HG03039 (cell line): ENCODE results near the gene CLASP1.
"Not testable (repeated sequence)": the region's sequence is repeated elsewhere in the genome, so short reads cannot be mapped to it uniquely, and the experiment has no call there.

Experiments used
- ATAC-seq: cut with Tn5 transposase; IDR thresholded peaks from one replicate; pipeline ENCODE4 v1.9.1; 2021; ENCODE audit warnings: mild to moderate bottlenecking, moderate library complexity; ENCODE audit not compliant: unreplicated experiment

Gene CLASP1

GRCh38 chr2:121298476-121298875 lies 350.8 kb downstream of the CLASP1 start:
- ATAC-seq, result no peak

DNA sequence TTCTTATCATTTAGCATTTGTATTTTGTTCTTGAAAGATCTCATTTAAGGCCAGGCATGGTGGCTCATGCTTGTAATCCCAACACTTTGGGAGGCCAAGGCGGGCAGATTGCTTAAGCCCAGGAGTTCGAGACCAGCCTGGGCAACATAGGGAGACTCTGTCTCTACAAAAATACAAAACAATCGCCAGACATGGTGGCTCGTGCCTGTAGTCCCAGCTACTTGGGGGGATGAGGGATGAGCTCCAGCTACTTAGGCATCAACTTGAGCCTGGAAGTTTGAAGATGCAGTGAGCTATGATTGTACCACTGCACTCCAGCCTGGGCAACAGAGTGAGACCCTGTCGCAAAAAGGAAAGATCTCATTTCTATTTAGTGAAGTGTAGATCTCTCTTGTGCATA lies 351.4 kb downstream of the CLASP1 start:
- not testable (repeated sequence) for ATAC-seq

GRCh38 chr2:121297217-121297830 lies 351.9 kb downstream of the CLASP1 start:
- no peak for ATAC-seq

DNA sequence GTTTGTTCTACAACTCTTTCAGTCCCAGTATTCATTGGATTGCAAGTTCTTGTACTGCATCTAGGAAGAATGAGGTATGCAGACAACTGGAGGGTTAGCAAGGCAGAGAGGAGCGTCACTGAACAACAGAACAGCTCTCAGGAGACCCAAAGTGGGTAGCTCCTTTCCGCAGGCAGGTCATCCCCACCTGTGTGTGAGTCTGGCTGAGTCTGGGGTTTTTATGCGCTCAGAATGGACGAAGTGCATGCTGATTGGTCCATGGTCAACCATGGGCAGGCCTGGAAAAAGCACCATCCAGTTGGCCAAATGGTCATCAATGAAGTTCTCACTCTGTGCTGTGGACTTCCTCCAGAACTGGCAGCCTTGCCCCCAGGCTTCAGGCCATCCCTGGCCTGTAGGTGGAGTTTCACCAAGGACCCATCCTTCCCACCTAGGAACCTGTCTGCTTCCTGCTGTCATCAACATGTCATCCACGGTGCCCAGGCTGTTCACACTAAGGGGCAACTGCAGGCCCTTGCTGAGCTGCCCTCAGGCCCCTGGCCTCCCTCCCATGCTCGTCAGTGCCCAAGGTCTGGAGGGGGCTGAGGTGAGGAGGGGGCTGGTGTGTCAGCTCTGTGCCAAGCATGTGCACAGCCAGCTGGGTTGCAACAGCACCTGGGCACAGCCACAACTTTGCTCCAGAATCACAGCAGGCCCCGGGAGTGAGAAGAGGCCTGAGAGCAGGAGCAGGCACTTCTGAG lies 353.2 kb downstream of the CLASP1 start:
- ATAC-seq, result no peak

DNA sequence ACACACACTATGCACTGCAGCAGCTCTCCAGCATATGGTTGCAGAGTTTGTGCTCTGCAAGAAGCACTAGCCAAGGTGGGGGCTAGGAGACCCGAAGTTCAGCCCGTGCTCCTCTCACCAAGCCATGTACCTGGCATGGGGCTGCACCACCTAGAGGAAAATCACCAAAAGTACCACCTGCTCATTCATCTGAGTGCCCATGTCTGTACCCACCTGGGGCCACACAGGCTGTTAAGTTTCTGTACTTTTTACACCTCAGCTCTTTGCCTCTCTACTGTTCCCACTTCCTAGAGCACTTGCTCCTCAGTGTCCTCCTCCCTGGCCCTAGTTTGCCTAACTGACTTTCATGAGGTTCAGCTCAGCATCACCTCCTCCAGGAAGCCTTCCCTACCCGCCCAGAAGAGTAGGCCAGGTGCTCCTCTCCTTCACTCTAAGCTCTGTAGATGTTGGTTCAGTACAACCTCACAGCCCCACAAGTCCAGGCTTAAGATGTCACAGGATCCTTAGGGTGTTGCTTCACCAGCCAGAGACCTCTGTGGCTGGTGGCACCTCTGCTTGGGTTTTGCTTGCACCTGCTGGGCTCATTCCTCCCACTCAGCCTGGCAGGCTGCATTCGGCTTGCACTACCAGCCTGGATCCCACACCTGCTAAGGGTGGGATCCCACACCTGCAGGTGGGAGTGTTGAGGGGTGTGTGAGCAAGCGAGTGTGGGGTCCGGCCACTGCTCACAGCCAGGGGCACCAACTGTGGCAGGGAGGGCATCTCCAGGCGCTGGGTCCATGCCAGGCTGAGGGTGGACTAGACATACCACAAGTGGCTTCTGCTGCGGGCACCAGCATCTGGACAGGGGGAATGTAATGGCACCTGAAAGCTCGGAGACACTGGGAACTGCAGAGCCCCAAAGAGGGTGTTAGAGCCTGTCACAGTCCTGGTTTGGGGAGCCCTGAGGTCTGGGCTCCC lies 354.1 kb downstream of the CLASP1 start:
- no peak for ATAC-seq

GRCh38 chr2:121293450-121294325 lies 355.6 kb downstream of the CLASP1 start:
- ATAC-seq, result no peak

GRCh38 chr2:121291251-121291580 lies 358.0 kb downstream of the CLASP1 start:
- ATAC-seq, result no peak

DNA sequence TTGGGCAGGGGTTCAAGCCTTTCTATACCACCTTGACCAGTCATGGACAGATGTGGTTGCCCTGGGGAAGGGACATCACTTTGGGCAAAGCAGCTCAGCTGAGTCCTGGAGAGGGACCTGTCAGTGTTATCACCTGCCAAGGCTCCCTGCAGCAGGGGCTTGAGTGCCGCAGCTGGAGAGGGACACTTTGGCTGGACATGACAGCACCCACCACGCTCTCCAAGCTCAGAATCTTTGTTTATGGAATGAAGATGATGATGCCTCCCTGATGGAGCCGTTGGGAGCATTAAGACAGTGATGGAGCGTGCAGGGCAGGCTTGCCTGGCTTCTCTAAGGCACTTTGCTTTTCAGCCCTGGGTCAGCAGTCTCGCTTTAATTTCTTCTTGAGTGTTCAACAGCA lies 360.0 kb downstream of the CLASP1 start:
- ATAC-seq, result no peak

- no peak for ATAC-seq
Observed at GRCh38 chr2:121288454-121289231, 360.6 kb downstream of the CLASP1 start.

DNA sequence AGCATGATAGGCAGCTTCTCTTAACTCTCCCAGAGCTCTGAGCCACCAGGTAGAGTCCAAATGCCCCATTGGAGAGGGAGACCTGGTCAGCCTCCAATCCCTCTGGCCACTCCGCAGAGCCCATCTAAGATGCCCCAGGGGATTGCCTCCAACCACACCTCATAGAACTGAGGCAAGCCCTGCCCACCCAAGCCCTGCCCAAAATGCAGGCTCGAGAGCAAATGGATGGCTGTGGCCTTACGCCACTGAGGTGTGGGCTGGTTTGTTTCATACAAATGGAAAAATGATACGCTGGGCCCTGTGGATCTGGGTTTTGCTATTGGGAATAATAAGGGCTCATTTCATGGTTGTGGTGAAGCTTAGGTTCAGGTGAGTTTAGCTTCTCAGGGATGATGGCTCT lies 361.3 kb downstream of the CLASP1 start:
- no peak for ATAC-seq
